A673 (cell line): ENCODE data around the gene ARPP21. TPM values are rescaled to one million over a fixed set of nuclear protein-coding genes. Genes with fewer than 3 reads are reported as not detected.

Experiments used
- BruUV-seq: library from RNA; stranded (reverse); fragments of 400-500 nt; replicated peaks from 2 replicates; lab custom pipeline; 2021; lab: Mats Ljungman, UMichigan
- CTCF ChIA-PET: fragments of 300-600 bp; sonication (Branson Sonifier 250); formaldehyde crosslinking; loops from one replicate; lab custom pipeline; 2022; ENCODE audit warnings: antibody characterized with exemption; lab: Charles Lee
- POLR2A ChIA-PET: fragments of 300-600 bp; sonication (Branson Sonifier 250); formaldehyde crosslinking; loops from one replicate; lab custom pipeline; 2022; ENCODE audit warnings: antibody characterized with exemption; ENCODE audit not compliant: low non-redundant PET; lab: Charles Lee
- DNase-seq: peaks from one replicate; pipeline ENCODE4 v3.0.0-alpha.2; 2015; ENCODE audit warnings: low spot score
- H3K27ac ChIP-seq: fragments of 200-600 bp; sonication (generic); 2 replicates; pipeline ENCODE4 v1.5.1; 2016; ENCODE audit warnings: mixed run types, low read depth, mild to moderate bottlenecking, mixed read lengths, antibody characterized with exemption, low read length; ENCODE audit not compliant: poor library complexity, severe bottlenecking
- H3K27me3 ChIP-seq: fragments of 200-600 bp; sonication (generic); replicated peaks from 2 replicates; pipeline ENCODE4 v1.6.1; 2017; ENCODE audit warnings: mixed run types, low read depth, mild to moderate bottlenecking, mixed read lengths, antibody characterized with exemption, low read length; ENCODE audit not compliant: insufficient read depth, poor library complexity
- H3K36me3 ChIP-seq: fragments of 200-600 bp; sonication (generic); 2 replicates; pipeline ENCODE4 v1.6.1; 2016; ENCODE audit warnings: mixed run types, mild to moderate bottlenecking, mixed read lengths, antibody characterized with exemption, low read length; ENCODE audit not compliant: insufficient read depth, poor library complexity, severe bottlenecking
- H3K4me1 ChIP-seq: fragments of 200-600 bp; sonication (generic); 2 replicates; pipeline ENCODE4 v1.6.1; 2017; ENCODE audit warnings: mixed run types, mild to moderate bottlenecking, mixed read lengths, antibody characterized with exemption, low read length; ENCODE audit not compliant: insufficient read depth, poor library complexity, severe bottlenecking
- H3K4me3 ChIP-seq: fragments of 200-600 bp; sonication (generic); 2 replicates; pipeline ENCODE4 v1.5.1; 2016; ENCODE audit warnings: low read depth, mixed run types, mild to moderate bottlenecking, mixed read lengths, low read length; ENCODE audit not compliant: poor library complexity, severe bottlenecking
- H3K9me3 ChIP-seq: fragments of 200-600 bp; sonication (generic); 2 replicates; pipeline ENCODE4 v1.6.1; 2016; ENCODE audit warnings: mixed run types, low read depth, mild to moderate bottlenecking, mixed read lengths, antibody characterized with exemption, low read length; ENCODE audit not compliant: poor library complexity, severe bottlenecking
- CTCF ChIP-seq: fragments of 300-800, 200-600 bp; sonication (generic); conservative IDR thresholded peaks from 2 replicates; pipeline ENCODE4 v1.5.1; 2017; ENCODE audit warnings: low read depth, mild to moderate bottlenecking, antibody characterized with exemption, low read length, moderate library complexity, mixed read lengths
- EZH2 ChIP-seq: fragments of 200-600 bp; sonication (generic); IDR thresholded peaks from 2 replicates; pipeline ENCODE4 v1.6.1; 2017; ENCODE audit warnings: borderline replicate concordance, low read depth, mild to moderate bottlenecking, mixed read lengths, antibody characterized with exemption, low read length; ENCODE audit not compliant: poor library complexity, severe bottlenecking
- intact Hi-C: fragments of 100-400 bp; cut with micrococcal nuclease; formaldehyde crosslinking; loops from one replicate; pipeline ENCODE4 v1.10.0; 2022; ENCODE audit not compliant: unreplicated experiment
- total RNA-seq: library from RNA; stranded (reverse); gene quantifications from 2 replicates; pipeline ENCODE4 v1.2.3, GENCODE V29; 2021

ARPP21 gene
- total RNA-seq, 1 experiment from 2014 or later, result not detected

GRCh38 chr3:35705904-35706303, 66.6 kb downstream of the ARPP21 start:
- DNase-seq, result no peak
- Histone ChIP-seq H3K27ac (no peak overlapping the region), H3K9me3 (no peaks in the 10 kb centered on the region), H3K36me3 (no peaks in the 10 kb centered on the region), H3K4me1 (no peaks in the 10 kb centered on the region), H3K27me3 (no peaks in the 10 kb centered on the region), H3K4me3 (no peak overlapping the region)
- no peak for TF ChIP-seq CTCF
- TF ChIP-seq EZH2, result no peak
- POLR2A ChIA-PET, result no interaction called here
- BruUV-seq, result no TSS peak
- intact Hi-C loops, result no loop called here
- CTCF ChIA-PET, result no interaction called here

DNA sequence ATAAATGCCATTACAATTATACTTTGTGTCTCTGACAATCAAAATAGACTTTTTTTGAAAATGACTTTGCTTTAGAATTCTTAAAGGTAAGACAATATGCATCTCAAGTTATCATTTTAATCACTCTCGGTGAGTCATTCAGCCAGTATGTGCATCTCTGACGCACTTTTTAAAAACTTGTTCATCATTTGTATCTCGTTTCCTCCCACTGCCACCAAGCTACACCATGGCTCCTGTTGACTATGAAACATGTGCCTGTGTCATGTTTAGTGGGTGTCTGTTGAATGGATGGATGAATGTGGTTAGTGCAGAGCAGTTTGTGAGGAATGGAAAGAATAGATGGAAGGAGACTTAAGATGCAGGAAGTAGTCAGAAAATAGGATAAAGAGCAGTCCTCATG, 68.6 kb downstream of the ARPP21 start:
- ChIA-PET POLR2A (no interaction called here), CTCF (no interaction called here)
- Histone ChIP-seq H3K4me1 (no peaks in the 10 kb centered on the region), H3K27me3 (no peaks in the 10 kb centered on the region), H3K36me3 (no peaks in the 10 kb centered on the region), H3K4me3 (no peak overlapping the region), H3K9me3 (no peaks in the 10 kb centered on the region), H3K27ac (no peak overlapping the region)
- DNase-seq, result no peak
- TF ChIP-seq EZH2 (no peak), CTCF (no peak)
- no TSS peak for BruUV-seq
- intact Hi-C loops, result no loop called here

- Histone ChIP-seq H3K9me3 (no peaks in the 10 kb centered on the region), H3K36me3 (no peaks in the 10 kb centered on the region), H3K4me1 (no peaks in the 10 kb centered on the region), H3K4me3 (no peak overlapping the region), H3K27me3 (no peaks in the 10 kb centered on the region), H3K27ac (no peak overlapping the region)
- intact Hi-C loops, result no loop called here
- BruUV-seq, result no TSS peak
- no peak for TF ChIP-seq EZH2
- ChIA-PET CTCF (no interaction called here), POLR2A (no interaction called here)
- no peak for DNase-seq
Measured at GRCh38 chr3:35708394-35709271, 69.3 kb downstream of the ARPP21 start.

DNA sequence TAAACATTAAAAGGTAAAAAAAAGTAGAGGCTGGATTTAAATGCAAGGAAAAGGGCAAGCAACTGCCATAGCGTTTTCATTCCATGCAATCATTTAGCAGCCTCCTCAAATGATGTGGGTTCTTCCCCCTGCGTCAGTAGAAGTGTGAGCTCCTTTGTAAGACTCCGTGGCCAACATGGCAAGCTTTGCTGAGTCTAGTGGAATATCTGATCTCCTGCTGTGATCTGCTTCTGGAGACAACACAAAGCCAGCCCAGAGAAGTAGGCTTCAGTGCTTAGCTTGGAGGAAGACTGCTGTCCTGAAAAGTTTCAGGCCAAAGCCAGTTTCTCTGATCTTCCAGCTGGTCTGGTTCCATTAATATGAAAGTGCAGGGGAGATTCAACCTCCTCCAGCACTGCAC, 70.4 kb downstream of the ARPP21 start:
- no peak overlapping the region for H3K4me3 ChIP-seq
- no peaks in the 10 kb centered on the region for H3K4me1 ChIP-seq
- intact Hi-C loops, result no loop called here
- no peaks in the 10 kb centered on the region for H3K36me3 ChIP-seq
- H3K9me3 ChIP-seq, result no peaks in the 10 kb centered on the region
- ChIA-PET POLR2A (no interaction called here), CTCF (interaction anchor here (0.7 kb wide), 1 partner anchor 43 kb away, joined by 5 read pairs; no protein-coding TSS in a partner anchor)
- no peak overlapping the region for H3K27ac ChIP-seq
- BruUV-seq, result no TSS peak
- no peaks in the 10 kb centered on the region for H3K27me3 ChIP-seq
- DNase-seq, result peak; percentile 40
- no peak for TF ChIP-seq CTCF
- TF ChIP-seq EZH2, result no peak
